Measurements from ENCODE around the gene GRAMD4. TPM values are rescaled to one million over a fixed set of nuclear protein-coding genes. Genes with fewer than 3 reads are reported as not detected.

GRAMD4 gene
- total RNA-seq, 1 donor from 2014 or later: 71.4 TPM

GRCh38 chr22:46708766-46709330, 88.7 kb downstream of the GRAMD4 start:
- Histone ChIP-seq H3K4me1 (peaks cover 3% of the 10 kb centered on the region), H3K4me3 (no peak overlapping the region), H3K27me3 (no peaks in the 10 kb centered on the region), H3K9me3 (no peaks in the 10 kb centered on the region), H3K36me3 (peaks cover 70% of the 10 kb centered on the region), H3K27ac (no peak overlapping the region)
- intact Hi-C loops (cut with DNase I): no loop called here
- DNase-seq: no peak
- no peak for TF ChIP-seq CTCF (IDR thresholded peaks at IDR 0.05)
- no peak for ATAC-seq

- no peak for TF ChIP-seq CTCF (IDR thresholded peaks at IDR 0.05)
- Histone ChIP-seq H3K27ac (no peak overlapping the region), H3K36me3 (peaks cover 74% of the 10 kb centered on the region), H3K4me3 (no peak overlapping the region), H3K4me1 (peaks cover 12% of the 10 kb centered on the region), H3K9me3 (no peaks in the 10 kb centered on the region), H3K27me3 (no peaks in the 10 kb centered on the region)
- no peak for ATAC-seq
- intact Hi-C loops (cut with DNase I): no loop called here
- no peak for DNase-seq
Observed at GRCh38 chr22:46710806-46711205, 90.6 kb downstream of the GRAMD4 start.

- DNase-seq (no peak), ATAC-seq (no peak)
- no peaks in the 10 kb centered on the region for H3K27me3 ChIP-seq
- H3K4me1 ChIP-seq: peaks cover 12% of the 10 kb centered on the region
- peaks cover 72% of the 10 kb centered on the region for H3K36me3 ChIP-seq
- TF ChIP-seq CTCF (IDR thresholded peaks at IDR 0.05): no peak
- intact Hi-C loops (cut with DNase I): no loop called here
- H3K9me3 ChIP-seq: no peaks in the 10 kb centered on the region
- no peak overlapping the region for H3K4me3 ChIP-seq
- no peak overlapping the region for H3K27ac ChIP-seq
Observed at GRCh38 chr22:46712288-46712687, 92.1 kb downstream of the GRAMD4 start.

- Histone ChIP-seq H3K4me3 (no peak overlapping the region), H3K4me1 (peaks cover 12% of the 10 kb centered on the region), H3K36me3 (peaks cover 72% of the 10 kb centered on the region), H3K27me3 (no peaks in the 10 kb centered on the region), H3K9me3 (no peaks in the 10 kb centered on the region), H3K27ac (no peak overlapping the region)
- DNase-seq: no peak
- TF ChIP-seq CTCF (IDR thresholded peaks at IDR 0.05): no peak
- ATAC-seq: no peak
- intact Hi-C loops (cut with DNase I): no loop called here
Observed at GRCh38 chr22:46714550-46714949, 94.4 kb downstream of the GRAMD4 start.

- H3K4me1 ChIP-seq: no peaks in the 10 kb centered on the region
- no peak for TF ChIP-seq CTCF (IDR thresholded peaks at IDR 0.05)
- H3K36me3 ChIP-seq: peaks cover 61% of the 10 kb centered on the region
- H3K27me3 ChIP-seq: no peaks in the 10 kb centered on the region
- no peak overlapping the region for H3K27ac ChIP-seq
- no peaks in the 10 kb centered on the region for H3K9me3 ChIP-seq
- intact Hi-C loops (cut with DNase I): no loop called here
- H3K4me3 ChIP-seq: no peak overlapping the region
- DNase-seq (no peak), ATAC-seq (no peak)
Observed at GRCh38 chr22:46719921-46720320, 99.7 kb downstream of the GRAMD4 start.

Data from upper lobe of right lung (tissue), 1 donor.